GM21447 (cell line): ENCODE data around the gene ACTN4.
"Not testable (repeated sequence)": the region's sequence is repeated elsewhere in the genome, so short reads cannot be mapped to it uniquely, and the experiment has no call there.

Experiments
- ATAC-seq: cut with Tn5 transposase; IDR thresholded peaks from one replicate; pipeline ENCODE4 v1.9.1; 2021; ENCODE audit not compliant: unreplicated experiment

The ACTN4 gene

DNA sequence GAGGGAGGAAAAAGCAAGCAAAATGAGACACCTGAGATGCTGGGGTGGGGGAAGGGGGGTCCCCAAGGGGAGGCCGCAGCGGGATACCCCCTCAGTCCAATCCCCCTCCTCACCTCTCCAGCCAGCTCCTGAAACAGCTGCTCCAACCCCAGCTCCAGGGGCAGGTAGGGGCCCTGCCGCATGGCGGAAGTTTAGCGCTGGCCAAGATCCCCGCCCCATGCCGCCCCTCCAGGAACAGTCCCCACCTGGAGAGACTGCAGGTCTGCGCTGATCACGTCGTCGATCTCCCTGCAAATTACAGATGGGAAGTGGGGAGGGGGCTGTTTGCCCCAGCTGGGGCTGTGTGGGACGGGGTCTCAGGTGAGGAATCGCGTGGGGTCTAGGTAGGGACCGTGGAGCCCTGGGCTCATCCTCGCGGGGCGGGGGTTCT lies 87.8 kb downstream of the ACTN4 start:
- ATAC-seq, result no peak

DNA sequence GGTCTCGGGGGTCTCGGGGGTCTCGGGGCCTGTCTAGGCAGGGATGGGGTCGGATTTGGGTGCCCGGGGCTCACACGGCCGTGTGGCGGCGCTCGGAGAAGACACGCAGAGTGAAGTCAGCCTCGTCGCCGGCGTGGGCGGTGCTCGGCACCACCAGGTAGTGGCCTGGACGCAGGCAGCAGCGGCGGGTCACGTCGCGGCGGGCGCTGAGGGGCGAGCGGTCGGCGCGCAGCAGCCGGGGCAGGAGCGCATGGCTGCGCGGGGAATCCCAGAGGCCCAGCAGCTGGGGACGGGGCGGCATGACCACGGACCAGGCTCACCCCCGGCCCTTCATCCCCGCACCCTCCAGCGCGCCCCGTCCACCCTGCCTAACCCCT lies 88.6 kb downstream of the ACTN4 start:
- ATAC-seq, result no peak

DNA sequence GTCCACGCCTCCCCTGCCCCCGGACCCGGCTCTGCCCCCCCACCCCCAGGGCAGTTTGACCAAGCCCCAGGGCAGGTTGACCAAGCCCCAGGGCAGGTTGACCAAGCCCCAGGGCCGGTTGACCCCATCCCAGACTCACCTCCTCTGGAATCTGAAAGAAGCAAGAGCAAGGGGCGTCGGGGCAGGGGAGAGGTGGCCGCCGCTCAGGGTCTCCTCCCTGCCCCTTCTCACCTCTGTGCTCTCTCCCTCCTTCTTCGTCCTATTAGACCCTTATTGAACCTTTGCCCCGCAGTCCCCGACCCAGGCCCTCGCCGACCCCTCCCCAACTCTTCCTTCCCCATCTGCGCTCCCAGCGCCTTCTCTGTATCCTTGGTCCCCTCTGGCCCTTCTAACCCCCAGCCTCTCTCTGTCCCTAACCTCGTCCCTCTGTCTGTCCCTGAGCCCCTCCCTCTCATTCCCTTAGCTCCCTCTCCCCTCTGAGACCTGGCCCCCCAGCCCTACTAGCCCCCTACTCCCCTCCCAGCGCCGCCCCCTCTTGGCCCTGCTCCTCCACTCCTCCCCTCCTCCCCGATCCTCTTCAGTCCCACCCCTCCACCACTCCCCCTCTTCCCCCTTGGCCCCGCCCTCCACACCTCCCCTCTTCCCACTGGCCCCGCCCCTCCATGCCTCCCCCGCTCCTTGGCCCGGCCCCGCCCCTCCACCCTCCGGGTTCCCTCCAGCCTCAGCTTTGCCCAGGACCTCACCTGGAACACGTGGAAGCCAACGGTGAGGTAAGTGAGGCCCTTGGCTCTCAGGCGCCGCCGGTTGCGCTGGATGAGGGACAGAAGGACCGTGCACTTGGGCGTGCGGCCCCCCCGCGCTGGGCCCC lies 89.2 kb downstream of the ACTN4 start:
- no peak for ATAC-seq

DNA sequence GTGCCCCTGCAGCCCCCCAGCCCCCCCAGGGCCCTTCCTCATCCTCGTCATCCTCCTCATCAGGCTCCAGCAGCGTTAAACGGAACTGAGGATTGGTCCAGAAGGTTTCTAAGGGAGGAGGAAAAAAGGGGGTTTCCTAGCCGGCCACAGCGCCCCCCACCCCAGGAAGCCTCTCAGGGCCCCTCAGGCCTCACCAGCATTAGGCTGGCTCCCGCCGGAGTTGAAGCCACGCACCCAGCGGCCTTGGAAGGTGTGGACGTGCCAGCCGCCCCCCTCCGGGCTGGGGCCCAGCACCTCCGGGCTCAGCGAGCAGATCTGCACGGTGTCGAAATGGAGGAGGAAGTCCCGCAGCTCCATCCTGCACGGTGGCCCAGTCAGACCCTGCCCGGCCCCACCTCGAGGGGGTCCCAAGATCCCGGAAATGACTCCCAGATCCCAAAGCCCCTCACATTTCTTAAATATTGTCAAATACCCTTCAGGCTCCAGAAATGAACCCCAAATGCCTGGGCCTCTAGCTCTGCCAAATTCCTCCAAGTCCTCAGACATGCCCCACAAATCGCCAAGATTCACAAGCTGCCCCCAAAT lies 89.9 kb downstream of the ACTN4 start:
- no peak for ATAC-seq

DNA sequence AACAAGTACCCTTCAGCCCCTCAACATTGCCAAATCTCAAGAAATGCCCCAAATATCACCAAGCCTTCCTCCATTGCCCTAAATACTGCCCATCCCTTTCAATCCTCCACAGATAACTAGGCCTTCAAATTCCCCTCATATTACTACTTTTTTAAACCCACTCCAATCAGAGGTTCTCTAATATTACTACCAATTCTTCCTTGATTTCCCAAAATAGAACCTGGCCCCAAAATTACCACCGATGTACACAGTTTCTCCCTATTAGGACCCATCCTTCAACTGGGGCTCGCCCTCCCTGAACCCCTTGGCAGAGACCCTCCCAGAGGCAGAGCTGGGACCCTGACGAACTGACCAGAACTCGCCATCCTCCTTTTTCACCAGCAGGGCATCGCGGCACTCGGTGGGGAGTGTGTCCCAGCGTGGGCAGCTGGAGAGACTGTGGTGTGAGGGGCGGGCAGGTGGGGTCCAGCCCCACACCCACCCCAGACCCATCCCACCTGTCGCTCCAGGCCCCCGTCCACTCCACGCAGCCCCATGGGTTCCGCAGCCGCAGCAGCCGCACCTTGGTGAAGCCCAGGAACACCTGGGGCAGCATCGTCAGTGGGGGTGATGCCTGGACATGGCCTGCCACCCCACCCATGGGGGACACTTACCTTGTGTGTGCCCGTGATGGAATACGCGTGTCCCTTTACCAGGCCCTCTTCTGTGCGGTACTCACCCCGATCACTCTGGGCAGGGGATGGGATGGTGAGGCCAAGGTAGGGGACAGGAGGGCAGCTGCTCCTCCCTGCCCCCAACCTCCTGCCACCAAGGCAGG lies 90.7 kb downstream of the ACTN4 start:
- ATAC-seq, result no peak

DNA sequence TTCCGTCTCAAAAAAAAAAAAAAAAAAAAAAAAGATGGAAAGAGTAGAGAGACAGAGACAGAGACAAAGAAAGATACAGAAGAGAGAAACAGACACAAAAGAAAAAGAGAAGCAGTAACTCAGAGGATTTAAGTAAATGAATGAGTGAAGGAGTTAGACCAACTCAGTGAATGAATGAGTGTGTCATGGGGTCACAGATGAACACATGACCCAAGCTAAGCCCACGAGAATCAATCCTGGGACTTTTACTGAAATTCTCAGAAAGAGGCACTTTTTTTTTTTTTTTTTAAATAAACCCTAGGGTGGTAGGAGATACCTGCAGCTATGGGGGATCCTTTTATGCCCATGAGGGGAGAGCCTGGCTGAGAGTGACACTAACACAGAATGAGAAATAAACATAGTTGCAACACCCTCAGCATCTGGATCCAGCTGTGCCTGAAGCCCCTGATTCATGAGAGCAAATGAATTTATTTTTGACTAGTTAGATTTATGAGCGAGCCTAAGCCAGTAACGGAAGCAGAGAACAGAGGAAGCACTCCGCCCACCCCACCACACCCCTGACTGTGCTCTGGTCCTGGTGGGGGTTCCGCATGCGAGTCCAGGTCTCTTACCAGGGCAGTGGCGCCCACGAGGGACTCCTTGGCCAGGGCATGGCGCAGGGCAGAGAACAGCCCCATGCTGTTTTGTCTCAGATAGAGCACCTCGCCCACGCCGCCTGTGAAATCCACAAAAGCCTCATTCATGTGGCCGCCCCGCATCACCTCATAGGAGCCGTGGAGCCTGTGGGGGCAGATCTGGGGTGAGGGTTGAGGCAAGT lies 92.2 kb downstream of the ACTN4 start:
- ATAC-seq, result no peak

DNA sequence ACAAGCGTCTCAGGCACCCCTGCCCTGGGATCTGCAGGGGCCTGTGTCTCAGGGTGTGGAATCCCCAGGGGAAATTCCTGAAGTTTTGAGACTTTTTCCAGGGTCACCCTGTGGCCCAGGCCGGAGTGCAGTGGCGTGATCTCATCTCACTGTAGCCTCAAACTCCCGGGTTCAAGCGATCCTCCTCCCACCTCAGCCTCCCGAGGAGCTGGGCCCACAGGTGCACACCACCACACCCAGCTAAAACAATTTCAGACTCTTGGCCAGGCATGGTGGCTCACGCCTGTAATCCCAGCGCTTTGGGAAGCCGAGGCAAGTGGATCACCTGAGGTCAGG lies 92.8 kb downstream of the ACTN4 start:
- ATAC-seq, result no peak

DNA sequence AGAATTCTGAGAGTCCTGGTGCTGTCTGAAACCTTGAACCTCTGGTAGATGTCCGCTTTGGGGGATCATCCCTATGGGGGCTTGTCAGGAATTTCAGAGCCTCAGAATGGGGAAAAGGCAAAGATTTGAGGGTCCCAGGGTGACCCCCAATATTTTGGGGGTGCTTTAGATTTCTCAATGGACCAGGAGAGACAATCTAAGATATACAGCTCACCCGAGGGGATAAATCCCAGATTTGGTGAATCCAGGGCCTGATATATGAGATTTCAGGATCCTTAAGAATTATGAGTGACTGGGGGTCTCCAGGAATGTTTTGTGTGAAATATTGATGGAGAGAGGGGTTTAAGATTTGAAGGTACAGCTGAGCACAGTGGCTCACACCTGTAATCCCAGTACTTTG lies 93.5 kb downstream of the ACTN4 start:
- no peak for ATAC-seq

DNA sequence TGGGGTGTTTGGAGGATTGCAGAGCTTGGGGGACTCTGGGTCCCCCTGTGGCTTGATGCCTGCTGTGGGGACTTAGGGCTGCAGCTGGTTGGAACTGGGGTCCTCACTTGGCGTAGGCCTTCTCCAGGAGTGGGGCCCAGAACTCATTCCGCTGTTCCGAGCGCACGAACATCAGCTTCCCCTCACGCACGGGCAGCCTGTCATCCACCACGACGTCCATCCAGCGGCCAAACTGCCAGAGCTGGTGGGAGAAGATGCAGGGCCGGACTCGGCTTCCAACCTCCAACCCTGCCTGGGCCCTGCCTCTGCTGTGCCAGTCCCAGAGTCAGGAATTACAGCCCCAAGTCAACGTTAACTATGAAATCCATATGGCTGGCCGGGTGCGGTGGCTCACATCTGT lies 94.2 kb downstream of the ACTN4 start:
- ATAC-seq, result no peak

DNA sequence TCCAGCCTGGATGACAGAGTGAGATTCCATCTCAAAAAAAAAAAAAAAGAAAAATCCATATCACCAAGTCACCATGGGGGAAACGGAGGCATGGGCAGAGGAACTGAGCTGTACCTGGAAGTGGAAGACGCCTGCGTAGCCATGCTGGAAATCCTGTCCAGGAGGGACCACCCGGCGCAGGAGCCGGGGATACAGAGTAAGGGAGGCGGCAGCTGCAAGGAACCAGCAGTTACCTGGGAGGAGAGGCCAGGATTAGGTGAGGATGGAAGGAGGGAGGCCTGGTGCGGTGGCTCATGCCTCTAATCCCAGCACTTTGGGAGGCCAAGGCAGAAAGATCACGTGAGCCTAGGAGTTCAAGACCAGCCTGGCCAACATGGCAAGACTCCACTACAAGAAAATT lies 94.8 kb downstream of the ACTN4 start:
- no peak for ATAC-seq

DNA sequence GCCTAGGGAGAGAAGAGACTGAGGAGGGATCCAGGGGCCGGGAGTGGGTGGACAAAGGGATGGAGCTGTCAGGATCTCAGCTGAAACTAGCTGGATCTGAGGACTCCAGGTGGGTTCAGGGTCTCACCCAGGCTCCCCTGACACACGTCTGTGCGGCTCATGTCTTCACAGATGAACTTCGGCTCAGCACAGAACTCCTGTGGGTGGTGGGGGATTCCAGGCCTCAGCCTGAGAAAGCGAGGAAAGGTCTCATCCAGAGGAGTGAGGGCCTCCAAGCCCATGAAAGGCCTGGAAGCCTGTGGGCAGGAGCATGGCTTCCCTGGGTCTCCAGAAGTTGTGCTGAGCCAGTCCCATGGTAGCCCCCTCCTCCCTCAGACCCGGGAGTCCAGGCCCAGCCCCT lies 95.5 kb downstream of the ACTN4 start:
- ATAC-seq, result no peak

DNA sequence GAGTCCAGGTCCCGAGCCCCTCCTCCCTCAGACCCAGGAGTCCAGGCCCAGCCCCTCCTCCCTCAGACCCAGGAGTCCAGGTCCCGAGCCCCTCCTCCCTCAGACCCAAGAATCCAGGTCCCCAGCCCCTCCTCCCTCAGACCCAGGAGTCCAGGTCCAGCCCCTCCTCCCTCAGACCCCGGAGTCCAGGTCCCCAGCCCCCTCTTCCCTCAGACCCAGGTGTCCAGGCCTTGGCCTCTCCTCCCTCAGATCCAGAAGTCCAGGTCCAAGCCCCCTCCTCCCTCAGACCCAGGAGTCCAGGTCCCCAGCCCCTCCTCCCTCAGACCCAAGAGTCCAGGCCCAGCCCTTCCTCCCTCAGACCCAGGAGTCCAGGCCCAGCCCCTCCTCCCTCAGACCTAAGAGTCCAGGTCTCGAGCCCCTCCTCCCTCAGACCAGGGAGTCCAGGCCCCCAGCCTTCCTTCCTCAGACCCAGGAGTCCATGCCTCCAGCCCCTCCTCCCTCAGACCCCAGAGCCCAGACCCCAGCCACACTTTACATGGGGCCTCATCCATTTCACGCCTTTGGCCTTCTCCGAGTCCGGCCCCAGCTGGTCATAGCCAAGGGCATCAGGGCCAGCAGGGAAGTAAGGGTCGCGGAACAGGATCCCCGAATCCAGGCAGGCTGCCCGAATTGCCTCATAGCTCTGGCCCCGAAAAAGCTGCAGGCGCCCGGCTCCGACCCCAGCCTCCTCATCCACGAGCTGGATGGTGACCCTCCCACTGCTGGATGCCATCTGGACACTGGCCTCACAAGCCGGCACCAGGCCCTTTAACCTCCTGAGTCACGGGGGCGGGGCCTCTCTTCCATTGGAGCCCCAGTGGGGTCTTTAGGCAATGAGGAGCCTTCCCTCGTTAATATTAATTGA lies 96.2 kb downstream of the ACTN4 start:
- no peak for ATAC-seq

DNA sequence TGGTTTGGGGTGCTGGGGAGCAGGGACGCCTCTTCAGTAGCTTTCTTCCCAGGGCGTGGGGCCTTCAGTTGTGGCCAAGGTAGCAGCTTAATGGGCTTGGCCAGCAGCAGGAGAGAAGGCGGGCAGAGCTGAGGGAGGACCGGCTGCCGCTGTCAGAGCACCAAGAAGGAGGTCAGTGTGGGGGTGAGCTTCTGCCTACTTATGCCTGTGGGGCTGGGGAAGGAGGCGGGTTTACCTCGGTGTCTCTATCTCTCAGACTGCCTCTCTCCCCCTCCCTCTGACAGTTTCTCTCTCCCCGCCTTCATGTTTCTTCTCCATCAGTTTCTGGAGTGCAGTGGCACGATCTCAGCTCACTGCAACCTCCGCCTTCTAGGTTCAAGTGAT lies 96.8 kb downstream of the ACTN4 start, which contains the start of gene CAPN12:
Gene CAPN12 (minus strand): TSS at position 177 of the 384 bp plus-strand sequence. CDS start 309 bp downstream, outside the sequence.
- no peak for ATAC-seq

DNA sequence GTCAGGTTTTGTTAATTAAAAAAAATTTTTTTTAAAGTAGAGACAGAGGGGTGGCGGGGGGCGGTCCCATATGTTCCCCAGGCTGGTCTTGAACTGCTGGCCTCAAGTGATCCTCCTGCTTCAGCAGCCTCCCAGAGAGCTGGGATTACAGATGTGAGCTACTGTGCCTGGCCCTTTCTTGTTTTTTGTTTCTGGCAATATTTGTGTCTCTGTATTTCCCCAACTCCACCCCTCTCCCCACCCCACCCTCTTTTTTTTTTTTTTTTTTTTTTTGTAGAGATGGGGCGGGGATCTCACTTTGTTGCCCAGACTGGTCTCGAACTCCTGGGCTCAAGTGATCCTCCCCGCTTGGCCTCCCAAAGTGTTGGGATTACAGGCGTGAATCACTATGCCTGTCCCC lies 97.4 kb downstream of the ACTN4 start:
- ATAC-seq, result no peak

DNA sequence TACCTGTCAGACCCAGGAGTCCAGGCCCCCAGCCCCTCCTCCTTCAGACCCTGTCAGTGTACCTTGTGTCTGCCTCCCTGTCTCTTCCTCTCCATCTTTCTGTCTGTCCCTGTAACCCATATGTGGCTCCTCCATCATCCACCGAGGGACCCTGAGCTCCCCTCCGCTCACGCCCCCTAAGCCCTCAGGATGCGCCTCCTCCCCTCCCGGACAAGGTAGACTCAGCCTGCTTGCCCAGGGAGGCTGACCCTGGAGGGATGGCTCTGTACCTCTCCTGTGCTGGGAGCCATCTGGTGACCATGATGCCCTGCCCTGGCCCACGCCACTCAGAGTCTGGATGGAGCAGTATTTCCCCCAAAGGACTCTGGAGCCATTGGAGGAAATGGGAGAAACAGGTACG lies 97.9 kb downstream of the ACTN4 start:
- ATAC-seq, result no peak

DNA sequence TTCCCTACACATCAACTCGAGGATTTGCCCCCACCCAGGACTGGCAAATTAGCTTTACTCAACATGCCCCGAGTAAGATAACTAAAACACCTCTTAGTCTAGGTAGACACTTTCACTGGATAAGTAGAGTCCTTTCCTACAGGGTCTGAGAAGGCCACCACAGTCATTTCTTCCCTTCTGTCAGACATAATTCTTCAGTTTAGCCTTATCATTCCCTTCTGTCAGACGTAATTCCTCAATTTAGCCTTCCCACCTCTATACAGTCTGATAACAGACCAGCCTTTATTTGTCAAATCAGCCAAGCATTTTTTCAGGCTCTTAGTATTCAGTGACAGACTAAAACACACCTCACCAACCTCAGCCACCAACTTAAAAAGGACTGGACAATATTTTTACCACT lies 106.3 kb downstream of the ACTN4 start:
- ATAC-seq, result not testable (repeated sequence)

DNA sequence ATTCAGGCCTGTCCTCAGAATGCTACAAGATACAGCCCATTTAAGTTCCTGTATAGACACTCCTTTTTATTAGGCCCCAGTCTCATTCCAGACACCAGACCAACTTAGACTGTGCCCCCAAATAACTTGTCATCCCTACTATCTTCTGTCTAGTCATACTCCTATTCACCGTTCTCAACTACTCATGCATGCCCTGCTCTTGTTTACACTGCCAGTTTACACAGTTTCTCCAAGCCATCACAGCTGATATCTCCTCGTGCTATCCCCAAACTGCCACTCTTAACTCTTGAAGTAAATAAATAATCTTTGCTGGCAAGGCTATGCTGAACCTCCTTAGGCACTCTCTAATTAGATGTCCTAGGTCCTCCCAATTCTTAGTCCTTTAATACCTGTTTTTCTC lies 106.7 kb downstream of the ACTN4 start:
- ATAC-seq, result not testable (repeated sequence)

DNA sequence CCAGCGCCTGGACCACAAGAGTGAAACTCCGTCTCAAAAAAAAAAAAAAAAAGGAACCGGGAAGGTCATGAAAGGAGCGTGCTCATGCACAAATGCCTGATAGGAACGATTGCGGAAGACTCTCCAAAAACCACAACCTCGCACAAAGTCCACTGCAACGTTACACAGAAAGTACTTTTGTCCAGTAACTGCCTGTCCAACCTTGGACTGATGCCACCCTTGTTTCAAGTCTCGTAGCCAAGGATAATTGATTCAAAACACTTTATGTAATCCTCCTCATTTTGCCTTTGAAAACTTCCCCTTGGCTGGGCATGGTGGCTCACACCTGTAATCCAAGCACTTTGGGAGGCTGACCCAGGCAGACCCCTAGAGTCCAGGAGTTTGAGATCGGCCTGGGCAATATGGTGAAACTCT lies 112.1 kb downstream of the ACTN4 start:
- ATAC-seq, result no peak

DNA sequence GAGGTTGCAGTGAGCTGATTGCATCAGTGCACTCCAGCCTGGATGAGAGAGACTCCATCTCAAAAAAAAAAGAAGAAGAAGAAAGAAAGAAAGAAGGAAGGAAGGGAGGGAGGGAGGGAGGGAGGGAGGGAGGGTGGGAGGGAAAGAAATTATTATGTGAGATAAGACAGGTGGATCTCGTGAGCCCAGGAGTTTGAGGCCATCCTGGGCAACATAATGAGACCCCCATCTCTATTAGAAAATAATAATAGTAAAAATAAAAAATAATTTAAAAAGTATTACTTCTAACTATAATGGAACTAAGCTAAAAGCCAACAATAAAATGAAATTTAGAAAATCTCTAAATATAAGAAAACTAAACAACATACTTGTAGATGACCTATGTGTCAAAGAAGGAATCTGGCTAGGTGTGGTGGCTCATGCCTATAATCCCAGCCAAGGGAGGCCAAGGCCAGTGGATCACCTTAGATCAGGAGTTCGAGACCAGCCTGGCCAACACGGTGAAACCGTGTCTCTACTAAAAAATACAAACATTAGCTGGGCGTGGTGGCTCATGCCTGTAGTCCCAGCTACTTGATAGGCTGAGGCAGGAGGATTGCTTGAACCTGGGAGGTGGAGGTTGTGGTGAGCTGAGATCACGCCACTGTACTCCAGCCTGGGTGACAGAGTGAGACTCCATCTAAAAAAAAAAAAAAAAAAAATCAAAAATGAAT lies 113.5 kb downstream of the ACTN4 start:
- not testable (repeated sequence) for ATAC-seq
